NCI-H2107 treated with DMSO at 0.1 percent for 48 hours (cell line): ENCODE data around the gene CHST5.

ENCODE experiments used
- DNase-seq: peaks from one replicate; lab custom pipeline; 2025; ENCODE audit not compliant: unreplicated experiment; lab: John Stamatoyannopoulos, UW

Gene CHST5

DNA sequence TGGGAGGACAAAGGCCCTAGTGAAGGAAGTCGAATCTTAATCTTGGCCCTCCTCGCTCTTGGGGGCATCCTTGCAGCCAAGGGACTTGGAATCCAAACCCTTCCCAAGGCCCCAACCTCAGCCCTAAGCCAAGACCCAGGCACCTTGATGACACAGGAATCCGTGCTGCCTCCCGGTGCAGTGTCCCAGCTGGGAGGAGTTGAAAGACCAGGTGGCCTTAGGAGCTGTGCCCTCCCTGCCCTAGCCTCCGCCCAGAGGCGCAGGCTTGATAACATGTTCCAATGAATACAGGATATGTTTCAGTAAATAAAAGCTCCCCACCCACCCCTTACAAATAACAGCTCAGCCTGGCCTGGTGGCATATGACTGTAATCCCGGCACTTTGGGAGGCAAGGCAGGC, at the start of gene CHST5:
CHST5 (minus strand) TSS at position 208 of the 400 bp plus-strand sequence. CDS start 5,724 bp downstream, outside the sequence.
- no peak for DNase-seq

DNA sequence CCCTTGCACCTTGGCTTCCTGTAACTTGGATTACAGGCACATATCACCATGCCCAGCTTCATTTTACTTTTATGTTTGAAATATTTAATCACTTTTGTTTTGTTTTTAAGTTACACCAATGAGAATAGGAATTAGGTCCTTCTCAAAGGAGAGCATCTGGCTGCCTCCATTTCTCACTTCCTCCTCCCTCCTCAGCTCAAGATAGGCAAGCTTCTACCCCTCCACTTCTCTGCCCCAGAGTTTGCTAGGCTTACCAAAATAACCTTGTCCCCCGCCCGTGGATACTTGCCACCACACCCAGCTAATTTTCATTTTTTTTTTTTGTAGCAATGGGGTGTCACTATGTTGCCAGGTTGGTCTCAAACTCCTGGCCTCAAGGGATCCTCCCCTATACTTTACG, 48.2 kb upstream of the CHST5 start:
- DNase-seq: no peak

DNA sequence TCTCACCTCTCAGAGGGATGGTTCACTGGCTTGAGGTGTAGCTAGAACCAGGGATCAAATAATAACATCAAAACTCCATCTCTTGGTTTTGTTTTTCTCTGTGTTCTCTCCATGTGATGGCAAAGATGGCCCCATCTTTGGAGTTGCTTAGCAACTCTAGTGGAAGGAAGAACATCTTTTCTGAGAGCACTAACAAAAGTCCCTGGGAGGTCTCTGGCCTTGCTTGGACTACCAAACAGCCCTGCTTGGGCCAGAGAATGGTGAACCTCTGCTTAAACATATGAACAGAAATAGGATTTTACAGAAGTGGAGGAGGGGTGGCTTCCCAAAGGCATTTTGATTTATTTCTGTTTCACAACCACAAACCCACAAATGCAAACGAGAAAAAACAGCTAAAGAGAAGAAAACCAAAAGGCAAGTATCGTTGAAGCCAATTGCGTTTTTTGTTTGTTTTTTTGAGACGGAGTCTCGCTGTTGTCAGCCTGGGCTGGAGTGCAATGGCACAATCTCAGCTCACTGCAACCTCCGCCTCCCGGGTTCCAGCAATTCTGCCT, 43.5 kb upstream of the CHST5 start:
- DNase-seq: no peak

DNA sequence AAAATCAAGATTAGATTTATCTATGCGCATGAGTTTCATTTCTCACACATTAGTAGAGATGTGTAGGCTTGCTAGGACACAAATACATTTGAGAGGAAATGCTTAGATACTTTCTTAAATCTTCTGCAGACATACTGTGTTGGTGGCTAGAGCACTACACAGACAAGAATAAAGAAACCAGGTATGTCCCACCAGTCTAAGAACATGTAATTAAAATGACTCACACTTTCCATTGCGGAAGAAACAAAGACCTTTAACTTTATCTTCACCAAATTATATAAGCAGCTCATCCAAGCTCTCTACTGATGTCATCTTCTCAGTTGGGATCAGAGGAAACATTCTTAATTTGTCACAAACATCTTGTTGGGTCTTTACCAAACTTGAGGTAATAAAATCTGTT, 42.8 kb upstream of the CHST5 start:
- DNase-seq: no peak

DNA sequence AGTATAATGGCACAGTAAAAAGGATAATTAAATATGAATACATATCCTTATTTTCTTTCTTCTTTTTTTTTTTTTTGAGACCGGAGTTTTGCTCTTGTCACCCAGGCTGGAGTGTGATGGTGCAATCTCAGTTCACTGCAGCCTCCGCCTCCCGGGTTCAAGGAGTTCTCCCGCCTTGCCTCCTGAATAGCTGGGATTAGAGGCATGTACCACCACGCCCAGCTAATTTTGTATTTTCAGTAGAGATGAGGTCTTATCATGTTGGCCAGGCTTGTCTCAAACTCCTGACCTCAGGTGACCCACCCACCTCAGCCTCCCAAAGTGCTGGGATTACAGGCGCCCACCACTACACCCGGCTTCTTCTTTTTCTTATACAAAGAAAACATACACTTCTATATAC, 42.3 kb upstream of the CHST5 start:
- DNase-seq: no peak

DNA sequence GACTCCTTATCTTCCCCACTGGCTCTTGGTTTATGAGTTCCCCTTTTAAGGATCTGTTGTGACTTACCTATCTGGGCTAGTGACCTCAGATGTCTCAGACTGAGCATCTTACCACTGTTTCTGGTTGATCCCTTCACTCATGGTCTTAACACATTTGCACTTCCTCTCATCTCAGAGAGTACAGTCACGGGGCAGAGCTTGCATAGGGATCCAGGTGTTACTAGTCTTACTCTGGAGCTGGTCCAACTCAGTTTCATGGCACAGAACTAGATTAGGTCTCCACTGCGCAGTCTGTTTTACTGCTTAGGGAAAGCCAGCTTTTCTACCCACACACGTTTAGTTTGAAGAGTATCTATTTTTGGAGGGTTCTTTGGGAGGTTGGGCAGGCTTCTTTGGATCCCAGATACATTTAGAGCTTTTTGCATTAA, 40.5 kb upstream of the CHST5 start:
- DNase-seq: no peak

DNA sequence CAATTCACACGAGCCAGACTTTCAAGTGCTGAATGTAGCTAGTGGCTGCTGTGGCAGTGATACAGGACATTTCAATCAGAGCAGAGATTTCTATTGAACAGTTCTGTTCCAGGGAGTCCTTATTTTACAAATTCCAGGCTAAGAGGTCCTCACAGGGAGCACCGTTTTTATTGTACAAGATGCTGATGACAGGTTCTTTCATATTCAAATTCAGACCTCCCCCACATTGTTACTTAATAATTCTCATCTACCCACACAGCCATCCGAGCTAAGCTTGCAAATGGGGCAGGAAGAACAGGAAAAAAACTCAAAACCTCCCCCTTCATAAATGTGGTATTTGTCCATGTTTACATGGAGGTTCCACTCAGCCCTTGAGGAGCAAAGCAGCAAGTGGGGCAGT, 40.0 kb upstream of the CHST5 start:
- no peak for DNase-seq

DNA sequence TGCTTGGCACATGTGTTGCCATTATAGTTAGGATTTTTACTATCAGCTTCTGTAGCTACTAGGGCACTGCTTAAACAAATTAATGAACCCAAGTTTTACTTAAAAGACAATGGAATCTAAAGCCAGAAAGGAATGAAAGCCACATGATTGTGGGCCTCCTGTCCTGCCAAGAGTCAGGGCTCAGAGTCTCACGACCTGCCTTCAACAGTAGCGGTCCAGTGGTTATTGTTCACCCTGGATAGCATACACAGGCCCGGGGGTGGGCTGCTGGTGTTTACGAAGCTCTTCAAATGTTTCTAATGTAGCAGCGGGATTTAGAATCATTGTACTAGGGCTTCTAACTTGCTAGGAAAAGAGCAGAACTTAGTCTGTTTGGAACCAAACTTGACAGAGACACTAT, 38.0 kb upstream of the CHST5 start:
- DNase-seq: no peak

DNA sequence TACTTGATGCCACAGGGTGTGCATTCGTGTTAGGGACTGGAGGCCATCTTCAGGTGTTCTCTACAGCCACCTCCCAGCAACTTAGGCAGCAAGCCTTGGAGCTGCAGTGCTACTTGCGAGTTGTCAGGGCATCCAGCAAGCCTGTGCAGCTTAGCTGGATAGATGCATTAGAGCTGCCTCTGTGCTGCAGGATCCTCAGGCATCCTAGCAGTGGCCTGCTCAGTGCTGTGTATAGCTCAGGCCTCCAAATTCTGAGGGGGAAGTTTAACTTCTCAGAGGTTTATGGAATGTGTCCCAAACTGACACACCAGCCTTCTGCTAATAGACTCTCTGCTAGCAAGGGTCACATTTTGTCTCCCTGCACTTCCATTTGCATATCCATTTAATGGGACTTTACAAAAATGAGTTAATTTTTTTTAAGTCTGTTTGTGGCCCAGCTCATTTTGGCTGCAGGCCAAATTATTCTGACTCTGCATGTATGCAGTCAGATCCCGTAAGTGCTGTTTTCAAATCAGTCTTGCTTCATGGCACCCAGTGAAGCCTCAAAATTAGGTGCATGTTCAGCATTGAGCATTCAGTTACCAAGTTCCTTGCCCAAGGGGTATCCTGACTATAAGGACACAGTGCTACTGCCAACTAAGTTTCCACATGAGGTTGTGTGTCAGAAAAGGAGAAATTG, 37.1 kb upstream of the CHST5 start:
- DNase-seq: no peak

DNA sequence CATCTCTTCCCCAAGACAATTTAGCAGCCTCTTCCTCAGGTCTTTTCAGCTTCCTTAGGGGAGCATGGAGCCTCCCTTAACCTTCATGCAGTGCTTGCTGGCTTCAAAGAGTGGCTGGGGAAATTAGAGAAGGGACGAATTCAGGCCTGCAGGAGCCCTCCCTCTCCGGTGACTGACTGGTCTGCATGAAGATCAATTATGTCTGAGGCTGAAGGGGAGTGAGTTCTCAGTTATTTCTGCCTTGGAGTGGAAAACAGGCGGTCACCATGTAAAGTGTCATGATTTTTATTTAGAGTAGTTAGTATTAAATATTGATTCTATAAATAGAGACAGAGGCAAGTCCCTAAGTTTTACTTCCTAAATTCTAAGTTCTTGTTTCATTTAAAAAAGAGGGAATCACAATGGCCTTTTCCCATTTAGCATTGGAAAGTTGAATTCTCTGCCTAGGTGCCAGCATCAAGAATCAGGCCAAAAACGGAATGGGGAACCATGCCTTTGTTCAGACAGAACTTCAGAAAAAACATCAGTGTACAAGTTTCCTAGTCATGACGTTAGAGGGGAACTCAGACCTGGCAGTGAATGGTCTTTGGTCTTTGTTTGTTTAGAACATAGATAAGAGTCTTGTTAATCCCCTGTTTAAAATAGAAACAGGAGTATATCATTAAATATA, 34.6 kb upstream of the CHST5 start:
- no peak for DNase-seq

DNA sequence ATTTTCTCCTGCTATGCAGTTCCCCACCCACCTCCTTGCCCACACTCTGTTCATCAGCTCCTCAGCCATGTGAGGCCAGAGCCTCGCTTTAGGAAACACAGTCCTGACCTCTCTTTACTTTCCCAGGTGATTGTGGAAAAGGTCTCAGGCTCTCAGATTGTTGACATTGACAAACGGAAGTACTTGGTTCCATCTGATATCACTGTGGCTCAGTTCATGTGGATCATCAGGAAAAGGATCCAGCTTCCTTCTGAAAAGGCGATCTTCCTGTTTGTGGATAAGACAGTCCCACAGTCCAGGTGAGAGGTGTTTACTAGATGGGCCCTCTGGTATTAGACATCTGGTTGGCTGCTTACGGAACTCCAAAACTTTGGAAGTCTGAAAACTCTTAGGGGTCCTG, 32.0 kb upstream of the CHST5 start:
- DNase-seq: no peak

DNA sequence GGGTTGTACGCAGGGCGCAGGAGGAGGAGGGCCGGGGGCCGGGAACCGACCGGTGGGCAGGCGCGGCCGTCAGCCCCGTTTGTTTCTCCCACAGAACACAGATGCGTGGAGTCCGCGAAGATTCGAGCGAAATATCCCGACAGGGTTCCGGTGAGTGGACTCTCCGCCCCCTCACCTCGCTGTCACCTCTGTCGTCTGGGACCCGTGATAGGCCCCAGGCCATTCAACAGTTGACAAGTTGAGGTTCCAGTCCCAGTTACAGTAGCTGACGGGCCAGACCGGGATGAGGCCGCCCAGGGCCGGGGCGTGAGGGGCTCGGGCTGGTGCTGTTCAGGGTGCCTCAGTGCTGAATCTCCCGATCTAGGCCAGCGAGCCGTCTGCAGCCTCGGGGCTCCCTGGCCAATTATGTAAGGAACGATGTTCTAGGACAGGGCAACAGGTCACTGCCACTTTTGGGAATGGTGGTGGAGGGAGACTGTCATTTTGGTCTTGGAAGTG, 30.9 kb upstream of the CHST5 start:
- DNase-seq: no peak

DNA sequence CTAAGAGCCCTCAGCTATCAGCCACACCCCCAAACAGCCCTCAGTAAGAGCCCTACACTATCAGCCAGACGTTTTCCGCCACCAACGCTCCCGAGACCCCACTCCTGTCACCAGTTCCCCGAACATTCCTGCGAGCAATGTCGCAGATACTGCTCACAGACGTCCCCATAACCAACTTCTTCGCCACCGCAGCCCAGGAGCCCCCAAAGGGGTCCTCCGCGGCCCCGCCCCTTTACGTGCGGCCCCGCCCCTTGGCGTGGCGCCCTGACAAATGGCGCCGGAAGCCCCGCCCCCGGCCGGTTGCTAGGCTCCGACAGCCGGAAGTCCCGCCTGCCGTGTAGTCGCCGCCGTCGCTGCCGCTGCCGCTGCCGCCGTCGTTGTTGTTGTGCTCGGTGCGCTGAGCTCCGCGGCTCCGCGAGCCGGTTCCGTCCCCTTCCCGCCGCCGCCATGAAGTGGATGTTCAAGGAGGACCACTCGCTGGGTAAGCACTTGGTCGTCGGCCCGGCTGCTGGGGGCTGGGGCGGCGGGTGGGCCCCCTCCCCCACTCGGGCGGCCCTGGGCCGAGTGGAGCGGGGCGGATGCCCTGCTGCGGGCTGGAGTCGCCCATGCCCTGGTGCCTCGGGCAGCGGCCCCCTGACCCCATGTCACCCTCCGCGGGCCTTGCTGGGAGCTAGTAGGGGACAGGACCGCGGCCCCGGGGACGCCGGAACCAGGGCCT, 30.3 kb upstream of the CHST5 start, which contains the start of gene GABARAPL2:
GABARAPL2 (plus strand) TSS at position 340 of the 718 bp plus-strand sequence; CDS start at position 448, 108 bp downstream.
- DNase-seq: peak; percentile 48

DNA sequence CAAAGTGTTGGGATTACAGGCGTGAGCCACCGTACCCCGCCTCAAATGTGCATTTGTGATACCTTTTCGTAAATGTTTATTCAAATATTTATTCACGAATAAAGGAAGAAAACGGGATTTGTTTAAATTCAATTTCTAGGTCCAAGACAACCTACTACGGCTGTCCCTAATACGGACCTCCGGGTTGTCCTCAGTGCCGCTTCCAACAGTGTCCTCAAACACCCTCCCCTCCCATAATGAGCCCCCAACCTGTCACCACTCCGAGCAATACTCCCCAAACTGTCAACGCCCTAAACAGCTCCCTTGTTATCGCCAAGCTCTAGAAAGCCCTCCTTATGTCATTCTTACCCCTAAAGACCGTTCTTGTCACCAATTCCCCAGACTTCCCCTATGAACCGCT, 29.7 kb upstream of the CHST5 start:
- no peak for DNase-seq

DNA sequence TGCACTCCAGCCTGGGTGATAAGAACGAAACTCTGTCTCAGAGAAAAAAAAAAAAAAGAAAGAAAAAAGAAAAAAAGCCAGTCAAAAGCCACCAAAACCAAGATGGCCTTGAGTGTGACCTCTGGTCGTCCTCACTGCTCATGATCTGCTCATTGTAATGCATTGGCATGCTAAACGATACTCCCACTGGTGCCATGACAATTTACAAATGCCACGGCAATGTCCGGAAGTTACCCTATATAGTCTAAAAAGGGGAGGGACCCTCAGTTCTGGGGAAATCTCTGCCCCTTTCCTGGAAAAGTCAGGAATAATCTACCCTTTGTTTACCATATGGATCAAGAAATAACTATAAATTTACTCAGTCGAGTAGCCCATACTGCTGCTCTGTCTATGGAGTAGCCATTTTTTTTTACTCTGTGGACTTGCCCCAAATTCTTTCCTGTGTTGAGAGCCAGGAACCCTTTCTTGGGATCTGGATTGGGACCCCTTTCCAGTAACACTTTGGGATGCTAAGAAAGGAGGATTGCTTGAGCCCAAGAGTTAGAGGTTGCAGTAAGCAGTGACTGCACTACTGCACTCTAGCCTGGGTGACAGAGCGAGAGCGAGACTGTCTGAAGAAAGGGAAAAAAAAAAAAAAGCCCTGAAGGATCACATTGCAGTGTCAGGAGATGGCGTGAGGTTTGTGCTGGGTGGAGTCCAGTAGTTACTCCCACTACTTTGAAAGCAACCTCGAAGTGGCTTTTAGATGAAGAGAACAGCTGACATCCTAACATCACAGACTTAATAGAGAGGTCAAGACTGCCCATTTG, 23.9 kb upstream of the CHST5 start:
- DNase-seq: no peak

DNA sequence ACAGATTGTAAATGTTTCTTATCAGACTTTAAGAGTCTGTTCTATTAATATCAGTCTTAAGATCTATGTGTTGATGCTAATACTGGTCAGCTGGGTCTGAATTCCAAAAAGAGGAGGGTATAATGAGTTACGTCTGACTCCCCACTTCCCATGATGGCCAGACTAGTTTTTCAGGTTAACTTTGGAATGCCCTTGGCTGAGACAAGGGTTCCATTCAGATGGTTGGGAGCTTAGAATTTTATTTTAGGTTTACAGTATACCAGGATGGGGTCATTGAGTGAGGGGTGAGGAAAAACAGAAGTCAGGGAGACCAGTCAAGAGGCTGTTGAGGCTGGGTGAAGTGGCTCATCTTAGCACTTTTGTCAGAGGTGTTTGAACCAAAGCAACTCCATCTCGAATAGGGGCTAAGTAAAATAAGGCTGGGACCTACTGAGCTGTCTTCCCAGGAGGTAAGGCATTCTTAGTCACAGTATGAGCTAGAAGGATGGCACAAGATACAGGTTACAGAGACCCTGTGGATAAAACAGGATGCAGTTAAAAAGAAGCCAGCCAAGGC, 23.0 kb upstream of the CHST5 start:
- no peak for DNase-seq

DNA sequence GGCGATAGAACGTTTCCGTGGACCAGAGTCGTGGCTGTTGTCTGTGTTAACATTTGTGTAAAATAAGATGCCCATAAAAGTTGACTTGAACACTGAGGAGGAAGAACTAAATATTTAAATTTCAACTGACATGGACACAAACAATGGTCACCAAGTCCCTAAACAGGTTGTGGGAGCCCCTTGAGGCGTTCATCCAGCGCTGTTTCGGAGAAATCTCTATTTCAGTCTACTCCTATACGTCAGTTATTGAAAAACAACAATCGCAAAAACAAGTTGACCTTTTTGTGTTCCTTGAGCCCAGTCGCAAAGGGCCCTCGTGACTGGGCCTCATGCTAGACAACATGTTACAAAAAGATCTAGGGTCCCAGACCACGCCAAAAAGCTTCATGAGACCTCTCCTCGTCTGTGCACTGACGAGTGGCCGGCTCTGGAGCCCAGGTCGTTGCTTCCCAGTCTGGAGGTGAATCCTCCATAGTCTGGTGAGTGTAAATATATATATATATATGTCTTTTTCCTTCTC, 20.6 kb upstream of the CHST5 start:
- no peak for DNase-seq

DNA sequence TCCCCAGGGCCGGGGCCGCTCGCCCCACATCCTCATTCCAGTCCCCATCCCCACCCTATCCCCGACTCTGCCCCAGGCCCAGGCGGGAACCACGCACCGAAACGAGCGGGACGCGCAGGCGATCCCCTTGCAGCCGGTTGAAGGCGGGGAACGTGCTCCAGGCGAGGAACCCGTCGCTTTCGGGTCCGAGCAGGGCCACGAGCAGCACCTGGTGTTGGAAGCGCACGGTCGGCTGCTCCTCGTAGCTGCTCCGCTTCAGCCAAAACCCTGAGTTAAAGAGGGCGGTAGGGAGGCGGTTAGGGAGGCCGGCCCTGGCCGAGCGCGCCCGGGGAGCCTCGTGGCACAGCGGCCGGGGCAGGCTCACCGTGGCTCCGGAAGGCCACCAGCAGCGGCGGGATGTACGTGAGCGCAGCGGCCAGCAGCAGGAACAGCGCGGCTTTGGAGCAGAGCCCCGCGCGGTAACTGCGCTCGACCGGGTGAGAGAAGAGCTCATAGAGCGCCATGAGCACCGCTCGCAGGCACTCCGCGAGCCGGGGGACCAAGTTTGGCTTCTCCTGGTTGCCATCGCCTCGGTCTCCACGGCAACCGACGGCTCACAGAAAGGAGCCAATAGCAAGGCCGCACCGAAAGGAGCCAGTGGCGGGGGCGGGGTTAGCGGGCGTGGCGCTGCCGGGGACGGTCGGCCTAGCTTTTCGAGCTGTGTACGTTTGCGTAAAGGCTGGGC, 20.0 kb upstream of the CHST5 start, which contains the start of gene TMEM231:
TMEM231 (minus strand) TSS at position 546 of the 724 bp plus-strand sequence; CDS start at position 503, 43 bp downstream.
- DNase-seq: peak; percentile 77

DNA sequence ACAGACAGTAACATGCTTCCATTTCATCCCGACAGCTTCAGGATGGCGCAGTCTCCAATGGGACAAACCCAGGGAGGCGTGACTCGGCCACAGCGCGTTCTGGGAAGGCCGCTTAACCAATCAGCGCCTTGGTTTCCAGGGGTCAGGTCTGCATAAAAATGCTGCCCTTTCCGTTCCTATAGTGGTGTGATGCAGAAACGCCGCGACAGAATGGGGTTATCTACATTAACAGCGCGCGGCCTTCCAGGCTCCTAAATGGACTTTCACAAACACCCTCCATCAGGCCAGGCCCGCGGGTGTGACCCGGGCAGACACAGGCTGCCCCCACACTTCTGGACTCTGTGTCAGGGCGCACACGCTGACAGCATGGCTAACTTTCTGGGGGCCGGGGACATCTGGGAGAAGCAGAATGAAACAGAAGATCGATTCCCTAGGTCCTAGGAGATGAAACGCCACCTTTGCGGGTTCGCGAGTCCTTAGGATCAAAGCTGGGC, 19.4 kb upstream of the CHST5 start:
- peak; percentile 79 for DNase-seq
